ENCODE data around the gene RNASEH2B.

The RNASEH2B gene

GRCh38 chr13:50942630-50943311, 33.2 kb downstream of the RNASEH2B start:
- no peak for DNase-seq

DNA sequence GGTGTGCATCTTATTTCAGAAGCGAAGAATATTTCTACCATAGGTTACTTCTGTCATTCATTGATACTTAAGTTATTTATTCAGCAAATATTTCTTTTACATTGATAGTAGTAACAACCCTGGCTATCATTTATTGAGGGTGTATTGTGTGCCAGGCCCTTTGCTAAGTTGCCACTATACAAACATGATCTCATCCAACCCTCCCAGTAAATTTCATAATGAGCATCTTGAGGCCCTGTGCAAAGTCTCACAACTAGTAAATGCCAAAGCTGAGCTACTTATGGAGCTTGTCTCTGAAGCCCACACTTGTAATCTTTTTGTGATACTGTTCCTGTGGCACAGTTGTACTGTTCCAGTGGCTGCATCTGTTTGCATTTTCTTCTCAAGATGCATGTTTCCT, 36.1 kb downstream of the RNASEH2B start:
- DNase-seq: no peak

DNA sequence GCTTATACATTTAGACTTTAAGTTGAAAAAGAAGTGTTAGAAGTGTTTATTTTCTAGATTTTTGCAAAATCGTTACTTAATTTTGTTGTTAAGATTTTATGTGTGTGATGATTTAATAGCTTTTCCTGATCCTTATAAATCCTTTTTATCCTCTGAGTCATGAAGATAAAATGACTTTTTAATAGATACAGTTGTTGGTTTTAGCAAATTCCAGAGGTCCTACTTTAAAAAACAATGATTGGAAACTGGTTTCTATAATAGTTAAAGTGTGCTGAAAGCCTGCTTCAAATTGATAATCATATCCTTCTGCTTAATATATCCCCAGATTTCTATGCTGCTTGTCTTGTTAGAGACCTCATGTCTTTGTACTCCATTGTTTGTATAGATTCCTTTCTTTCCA, 39.0 kb downstream of the RNASEH2B start:
- DNase-seq: no peak

DNA sequence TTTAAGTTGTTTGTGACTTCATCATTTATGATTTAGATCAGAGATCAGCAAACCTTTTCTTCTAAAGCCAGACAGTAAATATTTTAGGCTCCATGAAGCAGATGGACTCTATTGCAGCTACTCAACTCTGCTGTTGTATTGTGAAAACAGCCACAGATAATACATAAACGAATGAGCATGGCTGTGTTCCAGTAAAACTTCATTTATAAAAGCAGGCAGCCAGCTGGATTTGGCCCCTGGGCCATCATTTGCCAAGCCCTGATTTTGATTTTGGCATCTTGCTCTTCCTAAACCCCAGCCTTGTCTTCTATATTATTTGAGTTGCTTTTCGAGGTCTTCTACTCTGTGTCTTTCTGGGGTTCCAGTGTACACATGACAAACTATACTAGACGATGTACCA, 41.3 kb downstream of the RNASEH2B start:
- DNase-seq: no peak

- DNase-seq: no peak
Measured at GRCh38 chr13:50951366-50951765, 41.8 kb downstream of the RNASEH2B start.

GRCh38 chr13:50955241-50955640, 45.6 kb downstream of the RNASEH2B start:
- DNase-seq: no peak

DNA sequence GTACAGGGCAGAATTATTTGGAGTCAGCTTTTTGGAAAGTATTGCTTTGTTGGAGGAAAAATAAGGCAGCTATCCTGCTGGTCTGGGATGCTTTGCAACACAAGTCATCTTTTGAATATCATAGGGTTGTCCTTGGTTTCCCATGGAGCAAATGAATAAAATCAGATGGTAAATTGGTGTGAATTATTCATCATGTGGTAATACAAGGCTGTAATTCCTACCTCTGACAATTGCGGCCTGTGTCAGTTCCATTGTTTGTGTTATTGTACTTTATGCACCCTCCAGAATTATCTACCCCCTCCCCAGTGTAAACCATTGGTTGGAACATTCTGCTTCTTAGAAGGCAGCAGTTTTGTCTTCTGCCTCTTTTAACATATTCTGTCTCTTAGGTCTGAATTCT, 46.2 kb downstream of the RNASEH2B start:
- DNase-seq: no peak

DNA sequence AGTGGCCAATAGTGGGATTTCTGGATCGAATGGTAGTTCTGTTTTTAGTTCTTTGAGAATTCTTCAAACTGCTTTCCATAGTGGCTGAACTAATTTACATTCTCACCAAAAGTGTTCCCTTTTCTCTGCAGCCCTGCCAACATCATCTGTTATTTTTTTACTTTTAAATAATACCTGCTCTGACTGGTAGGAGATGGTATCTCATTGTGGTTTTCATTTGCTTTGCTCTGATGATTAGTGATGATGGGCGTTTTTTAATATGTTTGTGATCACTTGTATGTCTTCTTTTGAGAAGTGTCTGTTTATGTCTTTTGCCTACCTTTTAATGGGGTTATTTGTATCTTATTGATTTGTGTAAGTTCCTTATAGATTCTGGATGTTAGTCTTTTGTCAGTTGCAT, 48.0 kb downstream of the RNASEH2B start:
- DNase-seq: no peak

- no peak for DNase-seq
Measured at GRCh38 chr13:50969691-50970090, 60.1 kb downstream of the RNASEH2B start.

GRCh38 chr13:50970956-50971355, 61.4 kb downstream of the RNASEH2B start:
- DNase-seq: no peak

- no peak for DNase-seq
Measured at GRCh38 chr13:50974268-50974667, 64.7 kb downstream of the RNASEH2B start.

GRCh38 chr13:50979187-50979586, 69.6 kb downstream of the RNASEH2B start:
- DNase-seq: no peak

DNA sequence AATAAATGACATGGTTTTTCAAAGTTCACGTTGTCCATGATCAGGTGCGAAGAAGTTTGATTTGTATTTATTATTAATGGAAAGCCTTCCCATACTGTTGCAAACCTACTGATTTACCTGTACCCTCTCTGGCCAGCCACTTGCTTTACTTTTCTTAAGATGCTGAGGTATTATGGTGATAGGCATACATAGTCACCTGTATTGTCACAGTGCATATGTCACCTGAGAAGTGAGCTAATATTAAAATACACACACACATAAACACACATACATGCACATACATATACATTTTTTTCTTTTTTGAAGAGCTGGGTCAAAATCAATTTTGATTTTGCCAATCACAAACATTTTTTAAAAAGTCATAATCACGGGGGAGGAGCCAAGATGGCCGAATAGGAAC, 72.1 kb downstream of the RNASEH2B start:
- no peak for DNase-seq

DNA sequence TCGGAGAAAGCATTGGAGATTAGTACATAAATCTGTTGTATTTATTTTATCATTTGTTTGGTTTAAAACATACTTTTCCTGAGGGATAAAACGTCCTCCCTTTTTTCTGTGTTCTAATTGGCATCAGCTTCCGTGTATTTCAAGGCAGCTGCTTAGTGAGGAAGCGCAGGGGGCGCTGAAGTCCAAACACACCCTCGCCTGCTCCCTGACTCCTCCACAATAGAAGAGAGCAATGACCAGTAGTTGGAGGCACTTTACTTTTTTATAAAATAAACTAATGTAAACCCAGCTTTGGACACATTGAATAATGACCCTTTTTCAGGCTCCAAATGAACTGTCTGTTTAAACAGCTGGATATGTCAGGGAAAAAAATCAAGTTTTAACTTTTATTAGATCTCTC, 79.9 kb downstream of the RNASEH2B start:
- DNase-seq: no peak

DNA sequence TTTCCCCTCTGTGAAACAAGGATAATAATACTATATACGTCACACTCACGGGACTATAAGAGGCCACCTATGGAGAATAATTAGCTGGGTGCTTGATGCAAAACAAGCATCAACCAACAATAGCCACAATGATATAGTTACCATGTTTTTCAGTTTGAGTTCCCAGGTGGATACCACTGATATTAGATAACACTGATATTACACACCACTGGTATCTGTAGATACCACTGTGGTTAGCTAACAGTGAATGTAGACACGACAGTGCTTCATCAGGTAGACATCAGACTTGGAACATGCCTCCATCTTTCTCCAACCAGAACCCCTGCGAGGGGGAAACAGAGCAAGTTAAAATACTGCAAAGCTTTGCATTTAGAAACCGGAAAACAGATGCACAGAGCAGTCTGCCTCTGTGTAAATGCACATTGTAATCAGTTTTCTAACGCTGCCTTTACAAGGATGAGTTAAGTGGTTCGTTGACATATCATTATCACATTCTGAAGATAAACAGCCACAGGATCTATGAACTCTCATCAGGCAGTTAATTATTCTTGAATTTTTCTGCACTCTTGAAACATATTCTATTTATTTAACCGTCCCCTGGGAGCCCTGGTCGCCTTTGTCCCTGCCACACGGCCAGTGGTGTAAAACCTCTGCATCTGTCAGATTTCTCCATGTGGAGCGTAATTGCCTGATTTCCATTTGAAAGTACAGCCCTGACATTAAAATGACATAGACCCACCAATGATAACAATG, 80.7 kb downstream of the RNASEH2B start:
- DNase-seq: no peak

GRCh38 chr13:50990818-50991506, 81.4 kb downstream of the RNASEH2B start:
- DNase-seq: no peak

DNA sequence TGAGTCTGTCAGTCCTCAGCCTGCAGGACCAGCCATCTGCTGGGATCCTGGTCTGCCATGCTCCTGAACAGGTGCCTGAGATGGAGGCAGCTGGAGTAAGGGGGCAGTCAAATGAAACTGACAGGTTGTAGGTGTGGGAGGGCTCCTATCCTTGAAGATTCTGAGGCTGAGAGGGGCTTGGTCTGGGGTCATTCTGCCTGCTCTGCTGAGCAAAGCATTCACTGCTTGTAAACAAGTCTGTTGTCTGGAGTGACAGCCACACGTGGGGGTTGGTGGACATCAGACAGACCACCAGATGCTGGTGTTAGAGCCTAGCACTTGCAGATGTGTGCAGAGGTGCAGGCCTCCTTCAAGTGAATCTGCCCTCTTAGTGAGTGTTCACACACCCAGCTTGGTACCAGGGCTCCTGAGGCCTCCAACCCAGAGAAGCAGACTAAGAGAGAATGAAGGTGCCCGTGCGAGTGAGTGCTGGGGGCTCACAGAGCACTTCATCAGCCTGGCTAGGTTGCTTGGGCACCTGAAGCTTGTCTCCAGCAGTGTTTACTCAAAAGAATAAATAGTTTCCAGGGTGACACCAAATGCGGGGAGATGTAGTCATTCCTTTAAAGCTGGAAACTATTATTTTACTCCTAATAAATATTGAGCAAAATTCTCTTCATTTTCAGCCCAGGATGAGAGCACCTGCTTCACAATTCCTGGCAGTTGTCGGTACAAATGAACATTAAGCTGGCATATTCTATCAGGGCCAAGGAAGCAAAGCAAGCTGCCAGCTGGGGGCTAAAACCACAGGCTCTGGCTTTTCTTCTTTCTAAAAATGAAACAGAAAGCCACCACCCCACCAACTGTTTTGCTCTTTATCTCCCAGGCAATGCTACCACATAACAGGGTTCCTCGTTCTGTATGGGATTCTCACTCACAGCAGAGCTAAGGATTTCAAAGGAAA, 82.3 kb downstream of the RNASEH2B start:
- no peak for DNase-seq

DNA sequence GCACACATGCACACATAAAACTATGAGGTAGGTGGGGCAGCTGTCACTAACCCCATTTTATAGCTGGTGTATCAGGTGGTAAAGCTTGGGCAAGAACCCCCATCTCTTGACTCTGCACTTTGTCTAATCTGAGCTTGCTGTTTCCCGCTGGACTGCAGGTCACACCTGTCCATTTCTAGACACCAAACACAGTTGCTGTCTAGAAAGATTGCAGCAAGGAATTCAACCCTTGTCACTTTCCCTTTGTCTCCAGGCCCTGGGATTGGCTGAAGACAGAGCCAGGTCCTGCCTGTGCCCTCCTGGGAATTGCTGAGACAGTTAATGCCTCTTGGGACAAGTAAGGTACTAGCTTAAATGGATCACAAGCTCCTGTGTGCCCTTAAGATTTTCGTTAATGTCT, 83.8 kb downstream of the RNASEH2B start:
- DNase-seq: no peak

- DNase-seq: no peak
Measured at GRCh38 chr13:50993934-50994333, 84.3 kb downstream of the RNASEH2B start.

DNA sequence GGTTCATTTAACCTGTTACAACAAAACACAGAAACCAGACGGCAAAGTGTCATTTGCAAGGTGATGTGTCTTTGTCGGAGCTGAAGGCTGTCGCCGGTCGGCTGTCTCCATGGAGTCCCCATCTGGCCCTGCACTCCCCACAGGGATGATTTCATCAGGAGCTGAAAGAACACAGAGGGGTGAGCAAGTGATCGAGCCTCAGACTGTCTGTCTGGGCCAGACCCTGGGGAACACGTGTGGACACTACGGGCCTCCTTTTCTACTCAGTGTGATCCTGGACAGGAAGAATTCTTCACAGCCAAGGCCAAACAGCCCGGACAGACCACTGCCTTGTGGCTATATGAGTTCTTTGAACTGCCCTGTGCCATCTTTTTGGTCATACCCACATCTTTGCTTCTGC, 85.1 kb downstream of the RNASEH2B start:
- DNase-seq: no peak

GRCh38 chr13:50995854-50996253, 86.3 kb downstream of the RNASEH2B start:
- DNase-seq: no peak

DNA sequence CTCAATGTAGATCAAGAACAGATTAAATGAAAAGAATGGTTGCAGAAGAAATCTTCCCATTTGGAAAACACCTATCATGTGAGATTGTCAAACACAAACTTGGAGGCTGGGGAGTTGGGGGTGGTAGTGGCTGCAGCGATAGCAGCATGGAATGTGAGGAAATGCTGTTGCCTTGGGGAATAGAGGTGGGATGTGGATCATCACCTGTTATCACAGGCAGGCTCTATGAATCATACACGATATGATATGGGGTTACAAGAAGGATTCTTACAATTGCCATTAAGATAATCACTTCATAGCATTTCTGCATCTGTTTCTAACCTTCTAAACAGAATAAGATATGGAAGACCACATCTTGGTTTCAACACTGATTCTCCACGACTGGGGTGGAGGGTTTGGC, 88.7 kb downstream of the RNASEH2B start:
- no peak for DNase-seq

GRCh38 chr13:50999641-51000040, 90.0 kb downstream of the RNASEH2B start:
- DNase-seq: no peak
